Activated CD8-positive, alpha-beta memory T cell treated with anti-CD3 and anti-CD28 coated beads for 24 hours (primary cell): ENCODE results near the gene IGF1R.

Experiments
- DNase-seq: peaks from one replicate; pipeline ENCODE4 v3.0.0-alpha.2; 2020

Gene IGF1R

DNA sequence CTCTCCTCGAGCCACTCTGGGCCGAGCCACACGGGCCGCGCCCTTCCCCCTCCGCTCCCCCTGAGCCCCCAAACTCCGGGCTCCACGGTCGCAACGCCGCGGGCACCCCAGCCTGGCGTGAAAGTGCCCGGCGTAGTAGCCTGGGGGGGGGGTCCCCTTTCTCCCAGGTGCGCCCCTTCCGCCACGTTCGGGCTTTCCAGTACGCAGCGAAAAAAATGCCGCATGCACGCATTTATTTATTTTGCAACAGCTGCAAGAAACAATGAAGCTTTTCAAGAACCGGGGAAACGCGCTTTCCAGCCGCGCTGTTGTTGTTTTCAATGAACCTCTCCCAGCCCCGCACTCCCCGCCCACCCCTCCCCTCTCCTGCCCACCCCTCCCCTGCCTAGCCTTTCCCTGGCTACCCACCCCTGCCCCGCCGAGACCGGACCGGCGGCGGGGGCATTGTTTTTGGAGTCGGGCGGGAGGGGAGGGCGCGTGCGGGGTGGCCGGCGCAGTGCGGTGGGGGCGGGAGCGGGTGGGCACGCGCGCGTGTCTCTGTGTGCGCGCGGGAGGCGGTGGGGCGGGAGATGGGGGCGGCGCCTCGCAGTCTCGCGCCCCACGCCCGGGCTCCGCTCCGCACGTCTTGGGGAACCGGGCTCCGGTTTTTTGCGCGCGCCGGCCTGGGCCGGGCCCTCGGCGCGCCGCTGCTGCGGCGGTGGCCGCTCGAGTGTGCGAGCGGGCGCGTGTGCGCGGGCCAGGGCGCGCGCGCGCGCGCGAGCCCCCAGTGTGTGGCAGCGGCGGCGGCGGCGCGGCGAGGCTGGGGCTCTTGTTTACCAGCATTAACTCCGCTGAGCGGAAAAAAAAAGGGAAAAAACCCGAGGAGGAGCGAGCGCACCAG lies at the start of gene IGF1R:
Gene IGF1R (plus strand): TSS at position 766 of the 880 bp plus-strand sequence. CDS start 1,043 bp downstream, outside the sequence.
- peak; percentile 94 for DNase-seq

DNA sequence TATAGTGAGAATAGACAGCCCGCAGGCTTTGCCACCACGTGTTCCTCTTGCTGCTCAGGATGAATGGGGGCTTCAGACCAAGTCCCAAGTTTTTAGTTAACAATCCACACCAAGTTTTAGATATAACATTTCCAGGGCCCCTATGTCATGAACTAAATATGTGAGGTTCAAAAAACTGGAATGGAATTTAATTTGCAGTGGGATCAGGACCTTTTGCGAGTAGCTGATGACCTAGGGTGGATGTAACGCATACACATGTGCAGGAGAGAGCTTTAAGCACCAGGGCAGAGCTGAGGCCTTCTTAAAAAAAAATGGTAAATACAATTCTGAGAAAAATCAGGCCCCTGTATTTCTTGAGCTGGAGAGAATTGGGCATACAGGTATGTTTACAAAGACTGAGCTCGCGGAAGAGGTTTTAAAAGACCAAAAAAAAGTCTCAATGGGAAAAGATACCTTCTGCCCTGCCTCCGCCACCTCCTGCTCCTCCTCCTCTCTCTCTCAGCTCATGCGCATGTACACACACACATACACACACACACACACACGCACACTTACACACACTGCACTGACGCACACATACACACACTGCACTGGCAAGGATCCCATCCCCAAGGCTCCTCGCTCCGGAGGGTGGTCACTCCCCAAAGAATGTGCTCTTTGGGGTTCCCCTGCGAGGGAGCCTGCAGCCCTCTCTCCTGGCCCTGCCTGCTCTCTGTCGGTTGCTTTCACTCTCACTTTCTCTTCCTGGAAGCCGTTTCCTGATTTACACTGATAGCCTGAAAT lies 48.2 kb upstream of the IGF1R start:
- DNase-seq, result peak; percentile 73

DNA sequence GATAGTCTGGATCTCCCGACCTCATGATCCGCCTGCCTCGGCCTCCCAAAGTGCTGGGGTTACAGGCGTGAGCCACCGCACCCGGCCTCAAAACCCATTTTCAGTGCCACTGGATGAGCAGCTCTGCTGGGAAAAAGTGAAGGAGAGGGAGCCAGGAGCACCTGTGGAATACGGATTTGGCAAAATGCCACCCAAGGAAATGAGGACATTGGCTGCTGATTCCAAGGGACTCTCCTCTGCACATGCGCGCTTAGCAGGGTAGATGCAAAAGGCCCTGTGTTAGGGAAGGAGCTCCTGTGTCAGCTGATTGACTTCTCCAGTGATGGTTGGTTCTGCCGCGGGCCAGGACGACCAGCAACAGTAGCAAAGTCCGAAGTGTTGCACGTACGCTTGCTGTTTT lies 43.4 kb upstream of the IGF1R start:
- no peak for DNase-seq

DNA sequence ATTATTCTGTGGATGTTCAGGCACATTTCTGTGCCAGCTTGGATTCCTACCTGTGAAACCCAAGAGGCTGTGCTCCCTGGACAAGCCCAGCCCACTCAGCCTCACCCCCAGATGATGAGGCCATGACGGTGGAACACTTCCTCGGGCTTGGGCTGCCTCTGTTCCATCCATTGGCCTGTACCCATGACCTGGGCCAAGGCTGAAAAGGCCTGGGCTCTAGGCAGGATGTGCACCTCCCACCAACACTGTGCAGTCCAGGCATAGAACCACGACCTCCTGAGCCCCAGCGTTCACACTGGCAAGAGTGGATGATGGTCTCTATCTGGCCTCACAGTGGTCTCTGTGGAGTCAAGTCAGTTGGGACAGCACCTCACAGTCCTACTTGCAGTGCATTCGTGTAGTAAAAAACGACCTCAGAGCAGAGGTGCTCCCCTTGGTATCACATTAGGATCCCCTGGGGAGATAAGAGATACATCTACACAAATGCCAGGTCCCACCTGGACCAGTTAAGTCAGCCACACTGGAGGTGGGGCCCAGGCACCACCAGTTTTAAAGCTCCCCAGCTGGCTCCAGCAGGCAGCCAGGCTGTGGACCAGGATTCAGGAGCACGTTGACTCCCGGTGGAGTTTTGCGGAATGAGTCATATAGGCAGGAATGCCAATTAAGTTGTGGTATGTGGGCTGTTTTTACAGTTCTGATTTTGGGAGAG lies 39.0 kb upstream of the IGF1R start:
- DNase-seq, result no peak

DNA sequence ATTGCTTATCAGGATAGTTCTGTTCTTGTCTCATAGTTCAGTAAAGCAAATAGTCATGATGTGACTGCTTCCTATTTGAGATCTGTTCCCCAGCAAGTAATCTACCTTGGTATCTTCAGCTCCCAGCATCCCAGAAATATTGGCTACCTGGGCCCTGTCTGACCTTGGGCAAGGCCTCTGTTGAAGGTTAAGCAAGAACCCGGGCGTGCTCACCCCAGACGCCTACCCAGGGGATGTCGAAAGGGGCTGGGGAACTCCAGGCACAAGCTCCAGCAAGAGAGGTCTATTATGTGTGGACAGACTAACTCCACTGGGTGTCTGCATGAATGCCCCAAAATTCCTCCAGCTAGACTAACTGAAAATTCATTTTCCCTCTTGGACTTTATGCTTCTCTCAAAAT lies 37.3 kb upstream of the IGF1R start:
- DNase-seq, result no peak

DNA sequence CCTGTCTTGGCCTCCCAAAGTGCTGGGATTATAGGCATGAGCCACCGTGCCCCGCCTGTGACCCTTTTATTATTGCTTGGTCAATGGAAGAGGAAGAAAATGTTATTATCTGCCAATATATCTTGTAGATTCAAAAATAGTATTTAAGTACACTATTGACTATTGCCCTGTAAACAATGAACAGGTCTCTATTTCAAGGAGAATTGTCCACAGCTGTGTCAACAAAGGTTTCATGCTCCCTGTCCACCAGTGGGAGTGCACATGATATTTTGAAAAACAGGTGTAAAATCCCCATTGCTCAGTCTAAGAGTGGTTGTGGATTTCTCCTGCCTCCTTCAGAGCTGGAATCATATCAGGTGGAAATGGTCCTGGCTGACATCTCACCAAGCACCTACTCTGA lies 36.5 kb upstream of the IGF1R start:
- DNase-seq, result no peak

DNA sequence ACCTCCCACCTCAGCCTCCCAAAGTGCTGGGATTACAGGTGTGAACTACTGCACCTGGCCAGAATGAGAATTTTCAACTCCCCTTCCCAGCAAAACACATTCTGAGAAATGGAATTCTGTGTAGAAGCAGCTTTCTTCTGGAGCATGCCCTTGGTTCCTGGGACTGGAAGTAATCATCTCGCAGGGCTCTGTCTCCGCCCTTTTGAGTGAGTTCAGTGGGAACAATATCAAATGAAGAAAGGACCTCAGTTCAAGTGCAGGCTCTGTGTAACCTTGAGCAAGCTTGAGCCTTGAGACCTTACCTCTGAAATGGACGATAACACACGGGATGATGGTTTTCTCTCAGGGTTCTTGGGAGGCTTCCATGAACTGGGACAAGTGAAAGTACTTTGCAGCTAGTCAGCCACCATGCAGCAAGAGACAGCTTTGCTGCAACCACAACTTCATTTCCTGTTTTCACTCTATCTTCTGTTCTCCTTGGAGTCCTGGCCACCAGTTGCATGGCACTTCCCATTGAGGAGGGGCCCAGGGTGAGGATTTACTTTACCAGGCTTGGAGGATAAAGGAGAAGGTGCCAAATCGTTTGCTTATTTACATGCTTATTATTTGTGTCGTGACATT lies 35.7 kb upstream of the IGF1R start:
- DNase-seq, result peak; percentile 40

DNA sequence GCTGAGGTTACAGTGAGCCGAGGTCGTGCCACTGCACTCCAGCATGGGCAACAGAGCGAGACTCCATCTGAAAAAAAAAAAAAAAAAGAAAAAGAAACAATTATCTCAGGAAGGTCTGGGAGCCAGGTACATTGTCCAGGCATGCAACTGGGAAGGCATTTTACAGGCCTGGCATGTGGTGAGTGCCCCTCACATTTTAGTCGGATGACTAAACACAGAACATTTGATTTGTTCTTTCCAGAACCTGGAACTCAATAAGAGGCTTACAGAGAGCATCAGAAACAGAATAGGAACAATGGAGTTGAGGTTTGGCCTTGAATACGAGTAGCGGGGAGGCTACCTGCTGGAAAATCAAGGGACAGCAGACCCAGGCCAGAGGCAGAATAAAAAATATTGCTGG lies 33.7 kb upstream of the IGF1R start:
- DNase-seq, result peak; percentile 3

DNA sequence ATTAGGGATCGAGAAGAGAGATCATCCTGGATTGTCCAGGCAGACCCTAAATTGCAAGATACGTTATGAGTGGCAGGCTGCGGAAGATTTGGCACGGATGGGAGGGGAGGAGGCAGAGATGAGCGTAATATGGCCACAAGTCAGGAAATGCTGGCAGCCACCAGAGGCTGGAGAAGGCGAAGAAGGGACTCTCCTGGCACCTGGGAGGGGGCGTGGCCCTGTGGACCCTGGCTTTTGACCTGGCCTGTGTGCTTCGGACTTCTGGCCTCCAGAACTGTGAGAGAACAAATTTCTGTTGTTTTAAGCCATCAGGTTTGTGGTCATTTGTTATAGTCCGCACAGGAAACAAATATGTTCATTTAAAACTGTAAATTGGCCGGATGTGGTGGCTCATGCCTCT lies 31.9 kb upstream of the IGF1R start:
- DNase-seq, result no peak

DNA sequence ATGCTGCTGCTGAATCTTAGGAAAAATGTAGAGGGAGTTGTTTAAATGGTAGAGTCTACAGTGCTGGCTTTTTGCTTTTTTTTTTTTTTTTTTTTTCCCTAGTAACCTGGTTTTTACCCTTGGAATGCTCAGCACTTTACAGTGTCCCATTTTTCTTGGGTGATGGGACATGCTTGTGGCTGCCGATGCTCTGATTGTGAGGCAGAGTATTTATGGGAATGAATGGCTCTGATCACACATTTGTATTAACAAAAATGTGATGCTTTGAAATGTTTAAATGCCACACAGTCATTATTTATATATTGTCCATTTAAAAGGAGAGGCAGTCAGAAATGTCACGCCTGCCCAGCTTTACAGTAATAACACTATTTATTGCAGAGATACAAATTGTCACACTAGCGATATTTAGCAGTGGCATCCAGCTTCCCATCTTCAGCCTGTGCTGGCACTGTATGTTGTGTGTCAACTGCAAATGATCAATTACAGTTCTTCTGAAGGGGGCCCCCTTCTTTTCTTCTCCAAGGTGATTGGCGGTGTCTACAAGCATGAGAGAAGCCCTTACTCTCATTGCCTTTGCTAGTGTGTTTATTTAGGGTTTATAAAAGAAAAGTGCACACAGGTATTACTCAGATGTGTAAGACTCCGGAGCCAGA lies 30.9 kb upstream of the IGF1R start:
- no peak for DNase-seq

DNA sequence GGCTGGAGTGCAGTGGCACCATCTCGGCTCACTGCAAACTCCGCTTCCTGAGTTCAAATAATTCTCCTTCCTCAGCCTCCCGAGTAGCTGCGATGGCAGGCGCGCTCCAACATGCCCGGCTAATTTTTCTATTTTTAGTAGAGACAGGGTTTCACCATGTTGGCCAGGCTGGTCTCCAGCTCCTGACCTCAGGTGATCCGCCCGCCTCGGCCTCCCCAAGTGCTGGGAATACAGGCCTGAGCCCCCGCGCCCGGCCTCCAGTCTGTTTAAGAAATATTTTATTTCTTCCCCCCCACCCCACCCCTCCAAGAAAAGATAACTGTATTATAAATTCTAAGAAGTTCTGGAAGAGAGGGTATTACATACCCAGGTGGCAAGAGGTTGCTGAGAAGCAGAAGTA lies 29.8 kb upstream of the IGF1R start:
- peak; percentile 17 for DNase-seq

DNA sequence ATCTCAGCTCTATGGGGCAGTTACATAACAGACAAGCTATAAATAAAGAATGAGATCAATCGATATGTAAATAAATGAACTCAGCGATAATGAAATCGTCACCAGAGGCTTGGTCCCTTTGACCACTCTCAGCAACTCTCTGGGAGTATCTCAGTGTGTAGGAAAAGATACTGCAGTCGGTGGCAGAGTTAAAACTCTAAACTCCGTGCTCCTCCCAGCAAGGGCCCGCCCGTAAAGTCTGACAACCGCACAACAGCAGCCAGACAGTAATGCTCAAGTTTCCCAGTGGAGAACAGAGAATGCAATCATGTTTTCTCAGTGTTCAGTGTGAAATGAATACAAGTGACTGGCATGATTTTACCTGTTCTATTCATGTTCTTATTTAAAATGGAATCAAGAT lies 28.3 kb upstream of the IGF1R start:
- DNase-seq, result no peak

DNA sequence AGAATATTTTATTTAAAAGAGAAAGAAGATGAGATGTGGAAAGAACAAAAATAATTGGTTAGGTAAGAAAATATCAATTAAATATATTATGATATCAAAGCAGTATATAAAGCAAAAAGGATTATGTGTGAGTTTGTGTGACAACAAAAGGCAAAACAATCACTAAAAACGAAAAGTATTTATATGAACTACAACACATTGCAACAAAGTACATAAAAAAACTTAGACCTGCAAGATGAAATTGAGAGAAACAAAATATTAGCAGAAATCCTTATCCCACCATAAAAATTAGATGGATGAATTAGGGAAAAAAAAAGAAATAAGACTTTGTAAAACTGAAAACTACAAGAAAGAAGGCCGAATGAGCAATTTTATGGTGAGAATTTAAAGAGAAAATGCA lies 27.3 kb upstream of the IGF1R start:
- no peak for DNase-seq

DNA sequence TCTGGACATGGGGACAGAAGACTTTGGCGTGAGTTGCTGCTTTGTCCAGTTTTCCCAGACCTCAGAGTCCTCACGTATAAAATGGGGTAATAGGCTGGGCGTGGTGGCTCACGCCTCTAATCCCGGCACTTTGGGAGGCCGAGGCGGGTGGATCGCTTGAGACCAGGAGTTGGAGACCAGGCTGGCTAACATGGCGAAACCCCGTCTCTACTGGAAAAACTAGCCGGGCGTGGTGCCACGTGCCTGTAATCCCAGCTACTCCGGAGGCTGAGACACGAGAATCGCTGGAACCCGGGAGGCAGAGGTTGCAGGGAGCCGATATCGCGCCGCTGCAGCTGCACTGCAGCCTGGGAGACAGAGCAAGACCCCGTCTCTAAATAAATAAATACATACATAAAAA lies 22.7 kb upstream of the IGF1R start:
- DNase-seq, result no peak

DNA sequence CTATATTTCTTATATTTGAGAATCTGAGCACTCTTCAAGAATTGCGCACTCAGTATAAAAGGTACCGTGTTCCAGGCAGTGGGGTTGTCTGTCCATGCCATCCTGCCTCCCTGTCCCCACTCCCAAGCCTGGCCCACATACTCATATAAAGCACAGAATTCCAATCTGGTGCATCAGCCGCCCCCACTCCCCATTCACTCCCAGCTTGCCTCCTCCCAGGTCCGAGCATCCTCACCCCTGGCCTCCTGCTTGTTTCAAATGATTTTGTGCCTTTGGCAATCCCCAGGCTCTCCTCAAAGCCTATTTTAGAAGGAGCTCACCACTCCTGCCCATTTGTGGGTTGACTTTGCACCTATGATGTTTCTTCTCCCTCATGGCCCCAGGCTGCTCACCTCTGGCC lies 22.2 kb upstream of the IGF1R start:
- no peak for DNase-seq

DNA sequence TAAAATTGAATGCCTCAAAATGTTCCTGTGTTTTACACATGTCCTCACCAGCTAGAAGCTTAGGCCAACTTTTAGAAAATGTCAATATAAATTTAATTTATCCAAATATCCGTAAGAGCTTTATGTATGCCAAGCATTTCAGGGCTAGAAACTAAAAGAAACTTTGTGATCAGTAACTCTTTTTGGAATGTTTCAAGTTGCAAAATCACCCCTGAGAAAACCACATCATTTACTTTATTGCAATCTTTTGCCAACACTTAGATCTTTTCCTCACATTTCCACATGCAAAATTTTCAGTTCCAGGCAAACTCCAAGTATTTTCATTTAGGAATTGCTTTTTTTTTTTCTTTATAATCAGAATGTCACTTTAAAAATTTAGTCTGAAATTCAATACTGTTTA lies 20.1 kb upstream of the IGF1R start:
- no peak for DNase-seq

DNA sequence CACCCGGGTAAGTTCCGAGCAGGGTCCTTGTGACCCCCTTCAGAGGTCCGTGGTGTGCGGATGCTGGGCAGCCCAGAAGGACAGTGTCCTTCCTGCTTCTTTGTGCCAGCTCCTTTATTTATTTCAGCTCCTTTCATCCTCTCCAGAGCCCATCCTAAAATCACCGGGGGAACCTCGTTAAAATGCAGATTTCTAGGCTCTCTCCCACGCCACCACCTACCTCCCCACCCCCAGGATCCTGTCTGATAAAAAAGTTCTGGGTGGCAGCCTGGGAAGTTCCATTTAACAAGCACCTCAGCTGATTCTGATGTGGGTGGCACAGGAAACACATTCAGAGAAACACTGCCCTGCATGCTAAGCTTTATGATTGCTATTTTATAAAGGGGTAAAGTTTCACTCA lies 12.5 kb upstream of the IGF1R start:
- DNase-seq, result no peak

DNA sequence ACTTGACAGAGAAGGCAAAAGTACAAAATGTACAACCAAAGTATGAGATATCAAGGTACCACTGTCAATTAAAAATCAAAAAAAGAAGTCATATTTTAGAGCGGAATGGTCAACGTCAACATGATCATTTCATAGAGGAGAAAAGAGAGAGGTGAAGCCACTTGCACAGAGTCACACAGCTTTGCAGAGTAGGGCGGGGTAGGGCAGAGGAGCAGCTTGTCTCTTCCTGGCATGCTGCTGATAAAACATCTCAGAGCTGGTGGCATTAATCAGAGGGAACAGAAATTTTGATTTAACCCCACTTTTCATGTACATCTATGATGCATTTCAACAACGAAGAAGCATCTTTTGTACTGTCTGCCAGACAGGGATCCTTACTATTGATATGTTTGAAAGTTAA lies 5.2 kb upstream of the IGF1R start:
- no peak for DNase-seq

DNA sequence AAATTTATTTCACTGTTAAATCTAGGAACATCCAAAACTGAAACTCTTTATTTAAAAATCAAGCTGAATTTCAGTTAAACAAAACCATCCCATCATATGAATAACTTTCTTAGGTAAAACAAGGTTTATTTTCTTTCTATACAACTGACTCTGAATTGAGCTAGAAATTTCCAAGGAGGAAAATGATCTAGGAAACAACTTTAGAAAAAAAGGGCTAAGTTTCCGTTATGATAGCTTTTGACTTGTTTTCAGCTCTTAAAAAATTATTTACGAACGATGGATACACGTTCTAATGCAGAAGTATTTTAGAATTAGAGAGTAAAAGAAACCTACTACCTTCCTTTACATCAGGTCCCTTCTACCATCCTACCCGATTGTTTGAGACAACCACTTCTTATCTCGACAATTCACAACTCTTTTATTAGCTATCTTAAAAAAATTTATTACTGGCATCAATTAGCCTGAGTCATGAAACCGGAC lies 1.8 kb upstream of the IGF1R start:
- DNase-seq, result no peak

DNA sequence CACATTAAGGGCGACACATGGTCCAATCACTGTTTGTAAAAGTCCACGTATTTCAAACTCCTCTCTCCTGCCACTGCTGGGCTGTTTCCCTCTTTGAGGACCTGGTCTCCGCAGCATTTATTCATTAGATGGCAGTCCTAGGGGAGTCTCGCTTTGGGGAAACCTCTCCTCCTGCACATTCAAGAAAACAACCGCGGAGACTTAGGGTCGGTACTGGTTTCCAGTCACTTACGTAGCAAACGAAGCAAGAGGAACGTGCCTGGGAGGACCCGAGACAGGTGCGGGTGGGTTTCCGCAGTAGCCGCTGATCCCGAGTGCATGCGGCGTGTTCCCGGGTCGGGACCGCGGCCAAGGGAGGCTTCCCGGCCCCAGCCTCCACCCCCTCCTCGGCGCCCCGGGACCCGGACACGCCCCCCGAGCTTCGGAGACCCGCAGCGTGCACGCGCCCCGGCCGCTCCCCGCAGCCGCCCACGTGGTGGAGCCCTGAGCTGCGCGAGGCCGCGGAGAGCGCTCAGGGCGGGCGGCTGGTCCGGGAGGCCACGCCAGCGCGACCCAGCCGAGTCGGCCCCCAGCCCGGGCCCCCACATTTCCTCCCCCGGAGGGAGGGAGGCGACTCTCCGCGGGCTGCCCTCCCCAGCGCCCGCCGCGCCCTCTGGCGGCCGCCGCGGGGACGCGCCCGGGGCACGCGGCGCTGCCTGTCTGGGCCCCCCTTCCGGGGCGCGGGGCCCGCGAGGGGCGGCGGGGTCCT lies 1.1 kb upstream of the IGF1R start:
- DNase-seq, result peak; percentile 88

DNA sequence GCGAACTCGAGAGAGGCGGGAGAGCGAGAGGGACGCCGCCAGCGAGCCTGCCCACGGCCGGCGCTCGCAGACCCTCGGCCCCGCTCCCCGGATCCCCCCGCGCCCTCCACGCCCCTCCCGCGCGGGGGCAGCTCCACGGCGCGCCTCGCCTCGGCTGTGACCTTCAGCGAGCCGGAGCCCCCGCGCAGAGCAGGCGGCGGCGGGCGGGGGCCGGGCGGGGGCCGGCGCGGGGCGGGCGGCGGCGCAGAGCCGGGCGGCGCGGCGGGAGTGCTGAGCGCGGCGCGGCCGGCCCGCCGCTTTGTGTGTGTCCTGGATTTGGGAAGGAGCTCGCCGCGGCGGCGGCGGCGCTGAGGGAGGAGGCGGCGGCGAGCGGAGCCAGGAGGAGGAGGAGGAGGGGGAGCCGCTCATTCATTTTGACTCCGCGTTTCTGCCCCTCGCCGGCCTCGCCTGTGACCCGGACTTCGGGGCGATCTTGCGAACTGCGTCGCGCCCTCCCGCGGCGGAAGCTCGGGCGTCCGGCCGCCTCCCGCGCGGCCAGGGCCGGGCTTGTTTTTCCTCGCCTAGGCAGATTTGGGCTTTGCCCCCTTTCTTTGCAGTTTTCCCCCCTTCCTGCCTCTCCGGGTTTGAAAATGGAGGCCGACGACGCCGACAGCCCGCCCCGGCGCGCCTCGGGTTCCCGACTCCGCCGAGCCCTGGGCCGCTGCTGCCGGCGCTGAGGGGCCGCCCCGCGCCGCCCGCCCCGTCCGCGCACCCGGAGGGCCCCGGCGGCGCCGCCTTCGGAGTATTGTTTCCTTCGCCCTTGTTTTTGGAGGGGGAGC lies 524 bp downstream of the IGF1R start:
- DNase-seq, result peak; percentile 77
